ENCODE data around the gene SERAC1.
"Not testable (repeated sequence)": the region's sequence is repeated elsewhere in the genome, so short reads cannot be mapped to it uniquely, and the experiment has no call there.

SERAC1 gene

GRCh38 chr6:158153576-158153975 is 14.5 kb downstream of the SERAC1 start:
- no peak for TF ChIP-seq CTCF (IDR thresholded peaks at IDR 0.05; ENCODE audit: insufficient read depth, low read length, missing control alignments)
- no peak overlapping the region for H3K4me3 ChIP-seq (ENCODE audit: low read depth, low read length)
- DNase-seq (ENCODE audit: low read depth, low spot score) = no peak
- ChIA-PET CTCF (no interaction called here), POLR2A (no interaction called here)

- no peak overlapping the region for H3K4me3 ChIP-seq (ENCODE audit: low read depth, low read length)
- POLR2A ChIA-PET = no interaction called here
- no peak for DNase-seq (ENCODE audit: low read depth, low spot score)
- no peak for TF ChIP-seq CTCF (IDR thresholded peaks at IDR 0.05; ENCODE audit: insufficient read depth, low read length, missing control alignments)
- CTCF ChIA-PET = no interaction called here
Measured at GRCh38 chr6:158152659-158153058, 15.4 kb downstream of the SERAC1 start.

- POLR2A ChIA-PET; CTCF ChIA-PET; DNase-seq (ENCODE audit: low read depth, low spot score); H3K4me3 ChIP-seq (ENCODE audit: low read depth, low read length): not testable (repeated sequence)
Measured at GRCh38 chr6:158152025-158152424, 16.0 kb downstream of the SERAC1 start.

- no peak overlapping the region for H3K4me3 ChIP-seq (ENCODE audit: low read depth, low read length)
- ChIA-PET CTCF (interaction anchor here (1.0 to 2.0 kb wide), 8 partner anchors 9 to 168 kb away, joined by 3 to 9 read pairs (median 4); no protein-coding TSS in a partner anchor), POLR2A (interaction anchor here (0.6 to 1.1 kb wide), 3 partner anchors 10 to 133 kb away, joined by 3 to 6 read pairs (median 5); no protein-coding TSS in a partner anchor)
- DNase-seq (ENCODE audit: low read depth, low spot score) = no peak
- no peak for TF ChIP-seq CTCF (IDR thresholded peaks at IDR 0.05; ENCODE audit: insufficient read depth, low read length, missing control alignments)
Measured at GRCh38 chr6:158150701-158151100, 17.4 kb downstream of the SERAC1 start.

- no peak overlapping the region for H3K4me3 ChIP-seq (ENCODE audit: low read depth, low read length)
- no peak for DNase-seq (ENCODE audit: low read depth, low spot score)
- TF ChIP-seq CTCF (IDR thresholded peaks at IDR 0.05; ENCODE audit: insufficient read depth, low read length, missing control alignments) = no peak
- ChIA-PET CTCF (interaction anchor here (1.2 to 2.1 kb wide), 8 partner anchors 9 to 77 kb away, joined by 3 to 9 read pairs (median 4); no protein-coding TSS in a partner anchor), POLR2A (interaction anchor here (1.0 kb wide), 1 partner anchor 16 kb away, joined by 3 read pairs; no protein-coding TSS in a partner anchor)
Measured at GRCh38 chr6:158149641-158150040, 18.4 kb downstream of the SERAC1 start.

- ChIA-PET CTCF (interaction anchor here (1.2 to 1.6 kb wide), 3 partner anchors 11 to 62 kb away, joined by 4 to 17 read pairs (median 5); no protein-coding TSS in a partner anchor), POLR2A (no interaction called here)
- TF ChIP-seq CTCF (IDR thresholded peaks at IDR 0.05; ENCODE audit: insufficient read depth, low read length, missing control alignments) = no peak
- no peak overlapping the region for H3K4me3 ChIP-seq (ENCODE audit: low read depth, low read length)
- no peak for DNase-seq (ENCODE audit: low read depth, low spot score)
Measured at GRCh38 chr6:158143700-158144099, 24.4 kb downstream of the SERAC1 start.

- H3K4me3 ChIP-seq (ENCODE audit: low read depth, low read length) = no peak overlapping the region
- peak; percentile 46 for DNase-seq (ENCODE audit: low read depth, low spot score)
- ChIA-PET POLR2A (no interaction called here), CTCF (interaction anchor here (1.2 to 1.6 kb wide), 3 partner anchors 10 to 63 kb away, joined by 4 to 17 read pairs (median 5); no protein-coding TSS in a partner anchor)
- no peak for TF ChIP-seq CTCF (IDR thresholded peaks at IDR 0.05; ENCODE audit: insufficient read depth, low read length, missing control alignments)
Measured at GRCh38 chr6:158142789-158143188, 25.3 kb downstream of the SERAC1 start.
